GM12891 (cell line): ENCODE data around the gene PAK3.

Source experiments
- POLR2A ChIP-seq: IDR thresholded peaks from 2 replicates; pipeline ENCODE4 v1.6.1; 2011; ENCODE audit warnings: low read depth, low read length, control low read depth
- POU2F2 ChIP-seq: IDR thresholded peaks from 2 replicates; pipeline ENCODE4 v1.6.1; 2011; ENCODE audit warnings: low read depth, mild to moderate bottlenecking, control low read depth, low read length, moderate library complexity

DNA sequence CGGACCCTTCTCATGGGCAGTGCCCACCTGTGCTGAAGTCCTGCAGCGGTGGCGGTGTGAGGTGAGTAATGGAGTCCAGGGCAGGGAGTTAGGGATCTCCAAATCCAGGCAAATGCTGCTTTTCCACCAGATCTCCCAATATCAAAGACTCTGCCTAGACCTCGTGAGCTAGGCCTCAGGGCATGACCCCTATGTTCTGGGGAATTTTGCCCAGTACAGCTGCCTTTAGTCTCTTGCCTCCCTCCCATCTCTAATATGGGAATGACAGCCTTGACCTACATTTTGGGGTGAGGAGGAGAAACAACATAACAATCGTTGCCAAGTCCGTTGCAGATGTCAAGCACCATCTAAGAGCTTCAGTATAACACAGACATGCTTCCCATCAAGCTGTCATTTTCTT is 7.3 kb downstream of the PAK3 start:
- no peak for TF ChIP-seq POLR2A
- TF ChIP-seq POU2F2, result no peak
